Measurements from ENCODE around the gene COL9A3. TPM values are rescaled to one million over a fixed set of nuclear protein-coding genes. Genes with fewer than 3 reads are reported as not detected.

The COL9A3 gene
- total RNA-seq, 4 donors from 2014 or later, result 13.4 to 22.9 (median 18.4) TPM

DNA sequence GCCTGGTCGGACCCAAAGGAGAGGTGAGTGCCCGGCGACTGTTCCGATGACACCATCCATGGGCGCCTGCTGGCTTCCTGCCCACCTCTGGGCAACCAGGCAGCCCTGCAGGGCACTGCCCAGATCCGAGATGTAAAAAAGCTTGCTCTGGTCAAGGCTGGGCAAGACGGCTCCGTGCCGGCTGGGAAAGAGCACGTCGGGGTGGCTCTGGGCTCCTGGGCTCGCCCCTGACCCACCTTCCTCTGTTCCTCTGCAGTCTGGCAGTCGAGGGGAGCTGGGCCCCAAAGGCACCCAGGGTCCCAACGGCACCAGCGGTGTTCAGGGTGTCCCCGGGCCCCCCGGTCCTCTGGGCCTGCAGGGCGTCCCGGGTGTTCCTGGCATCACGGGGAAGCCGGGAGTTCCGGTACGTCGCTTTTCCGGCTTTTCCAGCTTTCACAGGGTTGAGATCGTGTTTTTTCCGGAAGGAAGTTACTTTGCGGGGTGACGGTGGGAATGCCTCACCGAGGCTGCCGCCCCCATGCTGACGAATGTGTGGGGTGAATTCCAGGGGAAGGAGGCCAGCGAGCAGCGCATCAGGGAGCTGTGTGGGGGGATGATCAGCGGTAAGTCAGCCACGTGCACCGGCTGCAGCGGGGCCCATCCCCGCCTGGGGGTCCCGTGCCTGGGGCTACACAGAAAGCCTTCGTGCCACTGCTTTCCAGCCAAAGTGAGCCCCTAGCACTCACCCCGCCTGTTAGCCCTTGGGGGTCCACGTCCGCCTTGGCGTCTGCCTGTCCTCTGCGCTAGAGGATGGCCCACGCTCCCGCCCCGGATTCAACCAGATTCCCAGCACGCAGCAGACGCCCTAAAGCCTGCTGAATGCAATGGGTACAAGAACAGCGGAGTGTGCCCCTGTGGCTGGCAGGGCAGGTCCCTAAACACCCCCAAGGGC lies 19.3 kb downstream of the COL9A3 start:
- DNase-seq (ENCODE audit: extremely low spot score), result no peak
- 82% methylated on average over 31 of the region's 52 CpGs for WGBS
- intact Hi-C loops (cut with DNase I), result no loop called here
- TF ChIP-seq EP300 (IDR thresholded peaks at IDR 0.05) (no peak), POLR2A (IDR thresholded peaks at IDR 0.05; ENCODE audit: low read depth) (no peak)
- TF ChIP-seq, protein P1, sequence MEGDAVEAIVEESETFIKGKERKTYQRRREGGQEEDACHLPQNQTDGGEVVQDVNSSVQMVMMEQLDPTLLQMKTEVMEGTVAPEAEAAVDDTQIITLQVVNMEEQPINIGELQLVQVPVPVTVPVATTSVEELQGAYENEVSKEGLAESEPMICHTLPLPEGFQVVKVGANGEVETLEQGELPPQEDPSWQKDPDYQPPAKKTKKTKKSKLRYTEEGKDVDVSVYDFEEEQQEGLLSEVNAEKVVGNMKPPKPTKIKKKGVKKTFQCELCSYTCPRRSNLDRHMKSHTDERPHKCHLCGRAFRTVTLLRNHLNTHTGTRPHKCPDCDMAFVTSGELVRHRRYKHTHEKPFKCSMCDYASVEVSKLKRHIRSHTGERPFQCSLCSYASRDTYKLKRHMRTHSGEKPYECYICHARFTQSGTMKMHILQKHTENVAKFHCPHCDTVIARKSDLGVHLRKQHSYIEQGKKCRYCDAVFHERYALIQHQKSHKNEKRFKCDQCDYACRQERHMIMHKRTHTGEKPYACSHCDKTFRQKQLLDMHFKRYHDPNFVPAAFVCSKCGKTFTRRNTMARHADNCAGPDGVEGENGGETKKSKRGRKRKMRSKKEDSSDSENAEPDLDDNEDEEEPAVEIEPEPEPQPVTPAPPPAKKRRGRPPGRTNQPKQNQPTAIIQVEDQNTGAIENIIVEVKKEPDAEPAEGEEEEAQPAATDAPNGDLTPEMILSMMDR (IDR thresholded peaks at IDR 0.05), result no peak
- H3K9me3 ChIP-seq, result no peaks in the 10 kb centered on the region
- H3K4me3 ChIP-seq, result no peak overlapping the region
- H3K27ac ChIP-seq (replicated peaks in 1 of 4), result no peak overlapping the region
- peaks cover 0 to 8% (median 0%) of the 10 kb centered on the region in 4 donors for H3K36me3 ChIP-seq
- peaks cover 0 to 33% (median 2%) of the 10 kb centered on the region in 4 donors for H3K27me3 ChIP-seq
- peaks cover 12 to 25% (median 19%) of the 10 kb centered on the region in 4 donors for H3K4me1 ChIP-seq

DNA sequence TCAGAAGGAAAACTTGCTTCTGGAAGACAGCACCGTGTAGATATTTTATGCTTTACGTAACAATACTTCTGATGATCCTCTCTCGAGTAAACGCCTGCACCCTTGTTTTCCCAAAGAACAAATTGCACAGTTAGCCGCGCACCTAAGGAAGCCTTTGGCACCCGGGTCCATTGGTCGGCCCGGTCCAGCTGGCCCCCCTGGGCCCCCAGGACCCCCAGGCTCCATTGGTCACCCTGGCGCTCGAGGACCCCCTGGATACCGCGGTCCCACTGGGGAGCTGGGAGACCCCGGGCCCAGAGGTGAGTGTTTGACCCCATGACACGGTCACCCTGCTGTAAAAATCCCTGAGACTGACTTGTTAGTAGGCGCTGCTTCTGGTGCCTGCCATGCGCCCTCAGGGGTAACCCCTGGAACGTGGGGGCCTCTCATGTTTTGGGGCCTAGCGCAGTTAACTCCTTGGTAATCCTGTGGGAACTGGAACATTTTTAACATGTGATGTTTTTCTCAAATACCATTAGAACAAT lies 20.2 kb downstream of the COL9A3 start:
- no peaks in the 10 kb centered on the region for H3K9me3 ChIP-seq
- no peak overlapping the region for H3K27ac ChIP-seq (replicated peaks in 1 of 4)
- intact Hi-C loops (cut with DNase I), result no loop called here
- H3K4me1 ChIP-seq, result peaks cover 9 to 17% (median 11%) of the 10 kb centered on the region in 4 donors
- WGBS, result 93% methylated on average over 19 of the region's 19 CpGs
- H3K36me3 ChIP-seq, result peaks cover 0 to 8% (median 0%) of the 10 kb centered on the region in 4 donors
- TF ChIP-seq, protein P1 (IDR thresholded peaks at IDR 0.05), result no peak
- TF ChIP-seq POLR2A (IDR thresholded peaks at IDR 0.05; ENCODE audit: low read depth) (no peak), EP300 (IDR thresholded peaks at IDR 0.05) (no peak), POLR2AphosphoS5 (IDR thresholded peaks at IDR 0.05) (no peak)
- DNase-seq (ENCODE audit: extremely low spot score), result no peak
- H3K27me3 ChIP-seq, result peaks cover 0 to 33% (median 2%) of the 10 kb centered on the region in 4 donors
- H3K4me3 ChIP-seq, result no peak overlapping the region

GRCh38 chr20:62837790-62838127 lies 20.9 kb downstream of the COL9A3 start:
- Histone ChIP-seq H3K4me1 (peaks cover 2 to 10% (median 4%) of the 10 kb centered on the region in 4 donors), H3K27ac (replicated peaks in 1 of 4) (no peak overlapping the region), H3K9me3 (no peaks in the 10 kb centered on the region), H3K4me3 (no peak overlapping the region), H3K36me3 (peaks cover 0 to 8% (median 0%) of the 10 kb centered on the region in 4 donors), H3K27me3 (peaks cover 0 to 33% (median 2%) of the 10 kb centered on the region in 4 donors)
- no peak for TF ChIP-seq POLR2A (IDR thresholded peaks at IDR 0.05; ENCODE audit: low read depth)
- no peak for TF ChIP-seq EP300 (IDR thresholded peaks at IDR 0.05)
- no peak for TF ChIP-seq POLR2AphosphoS5 (IDR thresholded peaks at IDR 0.05)
- TF ChIP-seq, protein P1 (IDR thresholded peaks at IDR 0.05), result no peak
- 90% methylated on average over 8 of the region's 8 CpGs for WGBS
- DNase-seq (ENCODE audit: extremely low spot score), result no peak
- intact Hi-C loops (cut with DNase I), result no loop called here

DNA sequence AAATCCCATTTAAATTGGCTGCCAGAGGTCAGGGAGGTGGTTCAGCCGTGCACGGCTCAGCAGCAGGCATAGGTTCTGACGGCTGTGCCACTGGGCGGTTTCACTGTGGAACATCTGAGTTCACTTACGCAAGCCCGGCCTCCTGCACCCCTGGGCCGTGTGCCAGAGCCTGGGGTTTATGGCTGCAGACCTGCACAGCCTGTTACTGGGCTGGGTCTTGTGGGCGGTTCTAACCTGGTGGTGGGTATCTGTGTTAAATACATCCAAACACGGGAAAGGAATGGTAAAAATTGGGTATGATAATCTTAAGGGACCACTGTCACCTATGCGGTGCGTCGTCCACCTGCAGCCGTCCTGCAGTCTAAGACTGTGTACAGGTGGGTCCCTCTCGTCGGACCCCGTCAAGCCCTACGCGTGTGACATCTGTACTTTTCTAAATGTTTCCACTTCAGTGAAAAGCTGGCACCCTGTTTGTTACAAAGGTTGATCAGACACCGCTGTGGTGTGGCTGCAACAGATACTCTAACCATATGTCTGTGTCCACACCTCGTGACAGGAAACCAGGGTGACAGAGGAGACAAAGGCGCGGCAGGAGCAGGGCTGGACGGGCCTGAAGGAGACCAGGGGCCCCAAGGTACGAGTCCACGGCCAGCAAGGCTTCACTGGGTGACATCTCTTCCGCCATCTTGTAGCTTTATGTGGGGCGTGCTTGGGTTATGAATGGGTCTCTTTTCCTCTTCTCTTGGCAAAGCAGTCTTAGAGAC lies 21.5 kb downstream of the COL9A3 start:
- Histone ChIP-seq H3K27ac (replicated peaks in 1 of 4) (no peak overlapping the region), H3K9me3 (no peaks in the 10 kb centered on the region), H3K4me3 (no peak overlapping the region), H3K27me3 (peaks cover 0 to 33% (median 2%) of the 10 kb centered on the region in 4 donors), H3K4me1 (peaks cover 0 to 4% (median 0%) of the 10 kb centered on the region in 4 donors), H3K36me3 (peaks cover 0 to 8% (median 0%) of the 10 kb centered on the region in 4 donors)
- no peak for DNase-seq (ENCODE audit: extremely low spot score)
- TF ChIP-seq, protein P1 (IDR thresholded peaks at IDR 0.05), result no peak
- TF ChIP-seq POLR2A (IDR thresholded peaks at IDR 0.05; ENCODE audit: low read depth) (no peak), EP300 (IDR thresholded peaks at IDR 0.05) (no peak)
- 83% methylated on average over 26 of the region's 27 CpGs for WGBS
- intact Hi-C loops (cut with DNase I), result no loop called here

Measured in esophagus muscularis mucosa (tissue), 4 donors.